NCI-H128 (cell line): ENCODE results near the gene BCL6.

ENCODE experiments used
- DNase-seq: peaks from one replicate; lab custom pipeline; 2025; ENCODE audit not compliant: unreplicated experiment; lab: John Stamatoyannopoulos, UW

BCL6 gene

DNA sequence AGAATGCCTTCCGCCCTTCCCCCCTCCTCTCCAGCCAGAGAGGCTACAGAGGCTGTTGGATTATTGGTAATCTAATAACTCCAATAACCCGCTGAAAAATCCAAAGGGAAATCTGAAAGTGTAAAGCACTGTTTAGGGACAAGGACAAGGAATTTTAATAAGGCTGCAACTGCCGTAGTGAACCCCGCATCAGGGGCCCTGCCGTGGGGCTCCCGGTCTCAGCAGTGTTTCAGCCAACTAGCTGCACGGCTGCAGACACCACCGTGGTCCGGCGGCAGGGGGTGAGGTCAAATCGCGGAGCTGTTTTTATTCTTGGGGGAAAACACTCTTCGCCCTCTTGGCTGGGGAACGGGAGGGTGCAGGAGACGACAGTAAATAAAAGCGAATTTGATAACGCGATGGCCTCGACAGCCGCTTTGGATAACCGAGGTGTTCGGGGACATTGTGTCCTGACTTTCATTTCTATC is 6.1 kb downstream of the BCL6 start:
- no peak for DNase-seq

DNA sequence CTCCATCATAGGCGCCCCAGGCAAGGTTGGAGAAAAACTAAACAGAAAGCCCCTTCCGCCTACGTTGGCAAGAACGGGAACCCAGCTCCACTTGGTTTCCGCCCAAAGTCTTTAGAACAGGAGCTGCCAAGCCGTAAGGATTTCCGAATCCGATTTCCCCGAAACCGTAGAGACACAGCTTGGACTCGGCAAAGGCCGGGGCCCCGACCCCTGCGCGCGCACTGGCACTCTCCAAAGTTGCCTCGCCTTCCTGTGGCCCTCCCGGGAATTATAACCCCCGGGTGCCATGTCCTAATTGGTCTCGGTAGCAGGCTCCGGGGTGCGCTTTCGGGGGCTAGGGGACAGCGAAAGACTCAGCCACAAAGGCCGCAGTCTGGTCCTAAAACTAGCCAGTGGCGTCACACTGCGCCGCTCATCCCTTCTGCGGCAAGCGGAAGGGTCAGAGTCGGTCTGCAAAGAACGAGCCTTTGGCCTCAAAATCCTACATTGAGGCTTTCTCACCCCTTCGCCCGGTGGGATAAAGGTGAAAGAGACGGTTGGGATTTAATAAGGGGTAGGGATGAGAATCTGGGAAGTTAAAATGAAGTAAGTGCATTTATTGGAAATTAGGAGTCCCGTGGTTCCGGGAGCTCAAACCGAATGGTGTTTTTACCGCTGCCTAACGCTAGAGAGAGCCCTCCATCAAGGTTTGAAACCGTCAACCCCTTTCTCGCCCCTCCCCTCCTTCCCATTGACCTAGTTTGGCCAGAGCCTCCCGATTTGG is 6.8 kb downstream of the BCL6 start:
- no peak for DNase-seq

DNA sequence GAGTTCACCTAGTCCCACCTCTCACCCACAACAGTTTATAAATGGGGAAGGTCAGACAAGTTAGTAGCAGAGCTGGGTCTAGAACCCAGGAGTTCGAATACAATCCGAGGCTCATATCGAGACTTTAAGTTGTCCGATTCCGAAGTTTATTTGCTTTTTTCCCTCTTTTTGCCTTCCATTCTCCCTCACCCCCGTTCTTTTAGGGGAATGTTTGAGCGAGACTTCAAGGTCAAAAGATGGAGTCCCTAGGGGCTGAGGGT is 7.3 kb downstream of the BCL6 start:
- DNase-seq = no peak

DNA sequence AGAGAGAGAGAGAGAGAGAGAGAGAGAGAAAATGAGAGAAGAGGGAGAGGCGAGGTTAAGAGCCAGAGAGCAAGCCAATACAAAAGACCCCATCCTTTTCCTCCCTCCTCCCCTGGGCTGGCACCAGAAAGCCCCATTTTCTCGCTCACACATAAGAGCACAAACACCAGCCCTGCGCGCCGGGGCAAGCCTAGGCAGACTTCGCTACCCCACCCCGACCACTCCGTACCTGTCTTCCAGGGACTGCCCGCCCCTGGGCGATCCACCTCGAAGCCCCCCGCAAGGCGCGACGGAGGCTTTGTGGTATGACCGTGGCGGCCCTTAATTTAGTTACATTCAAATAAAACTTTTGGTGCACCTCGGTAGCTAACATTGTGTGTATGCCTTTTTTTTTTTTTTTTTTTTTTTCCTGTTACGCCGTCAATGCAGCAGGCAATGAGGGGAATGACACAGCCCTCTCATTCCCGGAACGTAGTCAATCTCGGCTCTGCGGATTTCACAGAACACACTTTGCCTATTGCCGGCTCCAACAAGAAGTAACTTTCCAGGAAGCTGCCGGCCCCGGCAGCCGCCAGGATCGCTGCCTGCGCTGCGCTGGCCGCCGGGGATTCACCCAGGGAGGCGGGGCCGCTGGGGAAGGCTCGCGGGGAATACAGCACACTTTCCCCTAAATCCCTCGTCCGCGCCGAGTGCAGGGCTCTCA is 7.7 kb downstream of the BCL6 start:
- no peak for DNase-seq

DNA sequence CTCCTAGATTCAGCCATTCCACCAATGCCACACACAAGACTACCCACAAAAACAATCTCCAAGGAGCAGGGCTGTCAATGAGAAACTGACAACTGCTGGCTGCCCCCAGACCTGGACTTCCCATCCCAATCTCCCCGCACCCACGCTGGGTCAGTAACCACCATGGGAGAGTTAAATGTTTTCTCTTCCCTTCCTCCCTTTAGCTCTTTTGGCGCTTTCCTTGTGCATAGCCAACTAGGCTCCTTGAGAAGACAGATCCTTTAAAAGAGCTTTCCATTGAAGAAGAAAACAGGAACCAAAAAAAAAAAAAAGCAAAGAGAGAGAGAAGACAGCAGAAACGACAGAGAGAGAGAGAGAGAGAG is 8.3 kb downstream of the BCL6 start:
- no peak for DNase-seq

DNA sequence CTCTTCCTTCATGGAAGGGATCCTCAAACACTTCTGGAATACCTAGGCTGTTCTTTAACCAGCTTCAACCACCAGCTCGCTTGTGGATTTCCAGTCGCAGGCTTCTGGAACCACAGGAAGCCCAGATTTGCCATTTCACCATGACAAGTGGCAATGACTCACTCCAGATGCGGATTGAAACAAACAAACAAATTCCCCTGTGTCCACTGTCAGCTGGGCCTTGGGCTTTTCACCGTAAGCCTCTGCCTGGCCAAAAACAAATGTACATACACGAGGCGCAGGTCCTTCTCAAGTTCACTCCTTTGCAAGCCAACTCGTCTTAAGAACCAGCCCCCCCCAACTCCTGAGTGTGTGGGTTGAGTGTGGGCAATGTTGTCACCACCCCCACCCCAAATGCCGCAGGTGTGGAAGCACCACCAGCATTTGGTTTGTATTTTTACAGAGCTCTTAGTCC is 8.8 kb downstream of the BCL6 start:
- no peak for DNase-seq

DNA sequence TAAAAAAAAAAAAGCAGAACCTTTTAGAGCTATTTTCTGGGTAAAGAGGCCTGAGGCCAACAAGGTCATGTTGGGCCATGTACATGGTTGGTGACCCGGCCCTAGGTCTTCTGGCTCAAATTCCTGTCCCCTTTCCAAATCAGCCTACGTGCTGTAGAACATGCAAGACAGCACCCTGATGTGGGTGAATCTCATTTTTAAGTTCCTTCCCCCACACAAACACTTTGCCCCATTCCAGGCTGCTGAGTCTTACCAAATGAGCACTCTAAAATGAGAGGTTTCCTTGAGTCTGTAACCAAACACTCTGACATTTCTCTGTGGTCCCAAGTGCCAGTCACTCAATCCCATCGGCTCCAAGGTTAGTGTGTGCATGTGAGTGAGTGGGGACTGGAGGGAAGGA is 9.4 kb downstream of the BCL6 start:
- DNase-seq = no peak

DNA sequence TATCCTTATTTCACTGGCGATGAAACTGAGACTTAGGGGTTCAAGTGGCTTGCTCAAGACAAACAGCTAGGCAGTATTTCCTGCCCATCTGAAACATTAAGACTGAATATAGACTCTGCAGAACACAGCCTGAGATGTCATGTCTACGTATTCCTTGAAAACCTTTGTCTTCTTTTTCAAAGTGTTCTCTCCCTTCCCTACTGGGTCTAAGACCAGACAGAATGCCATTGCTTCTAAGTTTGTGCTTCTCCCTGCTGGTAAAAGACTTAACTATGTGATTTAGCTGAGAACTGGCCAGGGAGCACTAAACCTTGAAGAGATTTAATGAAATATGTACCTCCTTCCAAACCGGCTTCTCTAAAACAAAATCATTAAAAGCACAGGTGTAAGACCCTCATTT is 9.9 kb downstream of the BCL6 start:
- DNase-seq = no peak

DNA sequence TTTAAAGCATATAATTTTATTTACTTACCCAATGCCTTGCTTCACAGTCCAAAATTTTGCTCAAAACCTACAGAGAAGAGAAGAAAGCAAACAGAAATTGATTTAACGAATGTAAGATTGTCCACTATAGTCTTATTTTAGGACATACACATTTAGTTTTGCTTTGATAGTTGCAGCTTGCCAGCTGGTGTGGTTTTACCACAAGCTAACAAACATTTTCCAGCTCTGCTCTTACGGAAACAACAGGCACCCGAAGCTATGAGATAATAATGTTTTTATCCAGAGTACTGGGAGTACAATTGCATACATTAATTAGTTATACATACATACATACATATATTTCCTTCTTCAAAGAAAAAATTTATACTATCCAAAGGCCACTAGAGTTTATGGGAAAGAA is 10.4 kb downstream of the BCL6 start:
- no peak for DNase-seq

DNA sequence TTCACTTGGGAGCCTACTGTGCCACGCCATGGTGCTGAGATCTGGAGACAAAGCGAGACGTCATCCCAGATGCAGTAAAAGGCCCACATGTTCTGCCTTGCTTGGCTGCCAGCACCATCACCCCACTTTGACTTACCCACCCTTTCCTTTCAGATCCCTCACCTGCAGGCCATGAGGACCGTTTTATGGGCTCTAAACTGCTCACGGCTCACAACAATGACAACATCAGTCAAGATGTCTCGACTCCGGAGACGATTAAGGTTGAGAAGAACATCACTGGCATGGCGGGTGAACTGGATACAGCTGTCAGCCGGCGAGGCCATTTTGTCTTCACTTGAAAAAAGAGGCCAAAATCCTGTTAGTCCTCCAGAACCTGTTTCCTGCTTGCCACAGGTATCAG is 11.9 kb downstream of the BCL6 start:
- no peak for DNase-seq

DNA sequence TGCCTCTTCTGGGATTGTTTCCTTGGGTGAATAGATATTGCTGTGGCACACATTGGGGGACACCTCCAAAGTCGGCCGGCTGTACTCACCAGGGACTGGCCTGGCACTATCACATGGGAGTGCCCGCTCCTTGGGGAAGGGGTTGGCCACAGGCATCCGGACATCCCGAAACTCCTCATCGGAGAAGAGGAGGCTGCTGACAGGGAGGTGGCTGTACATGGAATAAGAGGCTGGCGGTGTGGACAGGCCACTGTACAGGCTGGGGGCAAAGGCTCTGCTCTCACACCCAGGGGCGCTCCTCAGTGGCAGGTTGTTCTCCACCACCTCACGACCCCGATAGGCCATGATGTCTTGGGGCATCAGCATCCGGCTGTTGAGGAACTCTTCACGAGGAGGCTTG is 15.7 kb downstream of the BCL6 start:
- no peak for DNase-seq

DNA sequence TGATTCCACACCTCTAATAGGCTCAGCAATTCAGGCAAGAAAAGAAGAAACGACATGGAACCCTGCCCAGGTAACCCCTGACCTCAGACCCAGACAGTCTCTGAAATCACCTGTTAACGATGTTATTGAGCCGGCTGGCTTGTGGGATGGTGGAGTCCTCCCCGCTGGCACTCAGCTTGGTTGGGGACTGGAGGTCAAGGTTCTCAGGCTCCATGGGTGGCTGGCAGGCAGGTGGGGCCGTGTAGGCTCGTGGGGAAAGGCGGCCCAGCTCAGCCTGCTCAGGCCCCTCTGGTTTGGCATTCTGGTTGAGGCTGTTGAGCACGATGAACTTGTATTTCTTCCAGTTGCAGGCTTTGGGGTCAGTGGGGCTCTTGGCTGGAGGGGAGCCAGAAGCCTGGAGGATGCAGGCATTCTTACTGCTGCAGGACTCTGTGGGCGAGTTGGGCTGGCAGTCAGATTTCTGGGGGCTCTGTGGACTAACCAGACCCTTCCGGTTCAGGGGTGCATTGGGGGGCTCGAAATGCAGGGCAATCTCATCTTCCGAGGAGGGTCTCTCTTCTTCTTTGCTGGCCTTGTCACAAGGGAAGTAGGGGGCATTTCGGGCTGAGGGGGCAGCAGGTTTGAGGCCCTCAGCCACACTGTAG is 16.2 kb downstream of the BCL6 start:
- DNase-seq = no peak

DNA sequence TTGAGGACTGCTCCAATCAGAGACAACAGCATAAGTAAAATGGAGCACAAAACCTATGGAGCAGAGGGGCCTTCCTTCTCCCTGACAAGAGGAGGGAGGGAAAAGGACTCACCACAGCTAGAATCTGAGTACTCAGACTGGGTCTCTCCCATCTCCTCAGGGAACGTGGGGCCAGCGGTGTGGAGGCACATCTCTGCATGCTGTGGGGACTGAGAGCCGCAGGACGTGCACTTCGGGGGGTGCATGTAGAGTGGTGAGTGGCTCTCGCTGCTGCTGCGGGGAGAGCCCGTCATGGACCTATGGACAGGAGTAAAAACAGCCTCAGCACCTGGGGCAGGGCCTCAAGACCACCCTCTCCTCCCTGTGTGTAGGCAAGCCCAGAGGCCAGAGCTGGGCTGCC is 17.0 kb downstream of the BCL6 start:
- DNase-seq = no peak

DNA sequence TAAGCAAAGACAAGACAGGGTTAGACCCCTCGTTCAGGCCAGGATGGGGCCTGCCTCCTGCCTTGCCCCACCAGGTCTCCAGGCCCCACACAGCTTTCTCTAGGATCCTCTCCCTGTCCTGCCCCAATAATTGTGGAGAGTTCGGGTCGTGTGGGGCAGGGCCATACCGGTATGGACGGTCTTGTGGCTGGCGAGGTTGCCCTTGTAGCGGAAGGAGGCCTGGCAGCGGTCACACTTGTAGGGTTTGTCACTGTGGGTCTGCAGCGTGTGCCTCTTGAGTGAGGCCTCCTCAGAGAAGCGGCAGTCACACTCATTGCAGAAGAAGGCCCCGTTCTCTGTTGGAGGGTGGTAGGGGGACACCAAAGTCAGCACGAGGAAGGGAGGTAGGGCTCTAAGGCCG is 18.7 kb downstream of the BCL6 start:
- DNase-seq = no peak

DNA sequence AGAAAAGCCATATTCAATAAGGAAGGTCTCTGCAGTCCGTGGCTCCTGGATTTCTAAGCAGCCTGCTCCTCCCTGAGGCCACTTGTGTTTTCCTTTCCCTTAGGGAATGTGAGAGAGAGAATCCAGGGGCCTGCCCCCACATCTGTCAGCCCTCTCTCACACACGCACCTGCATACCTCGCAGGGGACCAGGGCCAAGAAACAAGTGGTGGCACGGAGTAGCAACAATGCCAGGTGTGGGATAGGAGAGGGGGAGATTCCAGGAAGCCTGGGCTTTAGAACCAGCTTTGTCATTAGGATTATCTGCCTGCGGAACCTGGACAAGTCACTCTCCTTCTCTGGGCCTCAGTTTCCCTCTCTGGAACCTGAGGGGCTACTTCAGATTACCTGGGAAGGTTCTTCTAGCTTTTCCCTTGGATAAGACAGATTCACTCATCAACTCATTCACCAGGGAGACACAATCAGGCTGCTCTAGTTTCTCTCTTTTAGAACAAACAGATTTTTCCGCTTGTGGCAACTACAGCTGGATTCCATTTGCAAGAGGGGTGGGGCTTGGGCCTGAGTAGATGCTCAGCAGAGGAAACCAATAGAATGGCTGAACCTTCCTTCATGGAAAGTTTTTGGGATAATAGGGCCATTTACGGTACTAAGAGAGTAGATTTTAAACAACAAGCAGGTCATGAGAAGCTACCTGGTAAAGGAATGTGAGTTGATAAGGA is 19.5 kb downstream of the BCL6 start:
- DNase-seq = no peak

DNA sequence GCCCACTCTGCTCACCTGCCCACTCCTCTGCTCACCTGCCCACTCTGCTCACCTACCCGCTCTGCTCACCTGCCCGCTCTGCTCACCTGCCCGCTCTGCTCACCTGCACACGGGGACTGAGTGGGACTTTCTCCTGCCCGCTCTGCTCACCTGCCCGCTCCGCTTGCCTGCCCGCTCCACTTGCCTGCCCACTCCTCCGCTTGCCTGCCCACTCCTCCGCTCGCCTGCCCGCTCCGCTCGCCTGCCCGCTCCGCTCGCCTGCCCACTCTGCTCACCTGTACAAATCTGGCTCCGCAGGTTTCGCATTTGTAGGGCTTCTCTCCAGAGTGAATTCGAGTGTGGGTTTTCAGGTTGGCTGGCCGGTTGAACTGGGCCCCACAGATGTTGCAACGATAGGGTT is 20.0 kb downstream of the BCL6 start:
- DNase-seq = no peak

DNA sequence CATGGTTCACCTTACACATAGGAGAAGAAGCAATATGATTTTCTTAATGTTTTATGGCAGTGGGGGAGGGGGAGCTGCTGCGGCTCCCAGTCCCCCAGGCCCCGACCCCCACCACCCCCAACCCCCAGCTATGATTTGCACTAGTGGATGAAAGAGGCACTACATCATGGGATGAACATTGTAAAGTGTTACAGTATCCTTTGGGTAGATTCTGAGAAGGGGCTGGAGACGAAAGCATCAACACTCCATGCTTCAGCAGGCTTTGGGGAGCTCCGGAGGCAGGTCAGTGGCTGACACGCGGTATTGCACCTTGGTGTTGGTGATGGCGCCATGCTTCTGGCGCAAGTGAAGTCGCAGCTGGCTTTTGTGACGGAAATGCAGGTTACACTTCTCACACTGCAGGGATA is 23.1 kb downstream of the BCL6 start:
- DNase-seq = no peak

DNA sequence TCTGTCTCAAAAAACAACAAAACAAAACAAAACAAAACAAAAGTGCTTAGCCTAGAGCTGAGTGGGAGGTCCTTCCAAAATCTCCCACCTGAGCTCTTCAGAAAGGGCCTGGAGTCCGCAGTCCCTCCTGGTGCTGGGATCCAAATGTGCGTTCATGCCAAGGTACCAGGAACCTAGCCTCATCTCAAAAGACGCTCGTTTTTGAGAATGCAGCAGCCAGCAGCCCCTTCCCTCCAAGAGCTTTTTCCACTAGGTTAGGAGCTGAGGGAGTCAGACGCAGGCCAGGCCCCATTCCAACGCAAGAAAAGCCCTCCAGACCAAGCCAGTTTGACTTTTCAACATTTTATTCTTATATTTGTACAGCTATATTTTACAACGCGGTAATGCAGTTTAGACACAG is 24.2 kb downstream of the BCL6 start:
- no peak for DNase-seq

DNA sequence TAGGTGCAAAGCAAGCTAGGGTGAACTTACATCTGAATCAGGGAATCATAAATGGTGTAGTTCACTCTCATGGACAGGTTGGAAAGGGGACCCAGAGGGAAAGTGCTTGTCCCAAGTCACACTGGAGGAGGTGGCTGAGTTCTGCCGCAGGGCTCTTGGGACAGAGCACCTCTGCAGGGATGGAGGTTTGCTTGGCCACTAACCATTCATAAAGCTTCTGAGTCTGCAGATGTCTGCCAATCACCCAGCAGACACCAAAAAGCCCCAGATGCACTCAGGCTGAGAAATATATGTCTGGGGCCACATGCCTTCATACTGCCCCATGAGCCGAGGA is 25.0 kb downstream of the BCL6 start:
- DNase-seq = no peak

DNA sequence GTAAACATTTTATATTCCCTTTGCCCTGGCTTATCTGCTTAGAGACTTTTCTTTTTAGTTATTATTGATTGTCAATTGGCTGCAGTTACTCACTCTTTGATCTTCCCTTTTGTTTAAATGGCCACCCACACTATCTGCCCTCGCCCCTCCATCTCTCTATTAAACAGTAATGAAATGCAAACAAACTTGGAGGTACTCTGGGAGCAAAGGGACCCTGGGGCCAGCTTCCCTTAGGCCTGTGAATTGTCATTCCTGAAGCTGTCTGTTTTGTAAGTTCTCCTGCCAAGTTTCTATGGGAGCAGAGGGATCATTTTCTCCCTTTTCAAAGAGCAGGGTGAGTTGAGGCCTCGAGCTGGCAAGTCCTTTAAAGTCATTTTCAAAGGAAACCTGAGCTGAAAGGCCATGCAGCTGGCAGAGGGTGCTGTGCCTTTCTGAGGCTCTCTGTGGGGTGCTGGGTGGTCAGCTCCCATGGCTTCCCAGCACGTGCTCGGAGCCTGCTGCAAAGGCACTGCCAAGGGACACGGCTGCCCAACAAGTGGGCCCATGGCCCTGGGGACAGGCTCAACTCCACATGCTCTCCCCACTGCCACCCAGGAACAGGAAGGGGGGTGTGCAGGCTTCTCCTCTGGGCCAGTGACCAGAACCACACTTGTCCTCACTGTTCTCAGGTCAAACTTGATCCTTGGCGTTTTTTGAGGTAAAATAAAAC is 25.5 kb downstream of the BCL6 start:
- peak; percentile 9 for DNase-seq

DNA sequence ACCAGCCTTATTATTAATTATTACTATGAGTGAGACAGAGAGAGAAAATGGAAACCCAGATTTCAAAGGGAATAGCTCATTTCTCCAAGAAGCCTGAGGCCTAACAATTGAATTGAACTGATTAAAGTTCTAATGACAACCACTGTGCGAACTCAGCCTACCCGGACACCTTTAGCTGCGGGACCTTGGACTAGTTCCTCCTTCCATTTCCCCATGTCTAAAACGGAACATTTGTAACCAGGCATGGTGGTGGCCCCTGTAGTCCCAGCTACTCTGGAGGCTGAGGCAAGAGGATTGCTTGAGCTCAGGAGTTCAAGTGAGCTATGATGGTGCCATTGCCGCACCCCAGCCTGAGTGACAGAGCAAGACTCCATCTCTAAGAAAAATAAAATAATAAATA is 26.5 kb downstream of the BCL6 start:
- DNase-seq = no peak
